ENCODE results near the gene CSNK1A1. TPM values are rescaled to one million over a fixed set of nuclear protein-coding genes. Genes with fewer than 3 reads are reported as not detected.
"Not testable (repeated sequence)": the region's sequence is repeated elsewhere in the genome, so short reads cannot be mapped to it uniquely, and the experiment has no call there.

Gene CSNK1A1
- total RNA-seq, 2 experiments from 2014 or later, result 176 to 187 TPM

DNA sequence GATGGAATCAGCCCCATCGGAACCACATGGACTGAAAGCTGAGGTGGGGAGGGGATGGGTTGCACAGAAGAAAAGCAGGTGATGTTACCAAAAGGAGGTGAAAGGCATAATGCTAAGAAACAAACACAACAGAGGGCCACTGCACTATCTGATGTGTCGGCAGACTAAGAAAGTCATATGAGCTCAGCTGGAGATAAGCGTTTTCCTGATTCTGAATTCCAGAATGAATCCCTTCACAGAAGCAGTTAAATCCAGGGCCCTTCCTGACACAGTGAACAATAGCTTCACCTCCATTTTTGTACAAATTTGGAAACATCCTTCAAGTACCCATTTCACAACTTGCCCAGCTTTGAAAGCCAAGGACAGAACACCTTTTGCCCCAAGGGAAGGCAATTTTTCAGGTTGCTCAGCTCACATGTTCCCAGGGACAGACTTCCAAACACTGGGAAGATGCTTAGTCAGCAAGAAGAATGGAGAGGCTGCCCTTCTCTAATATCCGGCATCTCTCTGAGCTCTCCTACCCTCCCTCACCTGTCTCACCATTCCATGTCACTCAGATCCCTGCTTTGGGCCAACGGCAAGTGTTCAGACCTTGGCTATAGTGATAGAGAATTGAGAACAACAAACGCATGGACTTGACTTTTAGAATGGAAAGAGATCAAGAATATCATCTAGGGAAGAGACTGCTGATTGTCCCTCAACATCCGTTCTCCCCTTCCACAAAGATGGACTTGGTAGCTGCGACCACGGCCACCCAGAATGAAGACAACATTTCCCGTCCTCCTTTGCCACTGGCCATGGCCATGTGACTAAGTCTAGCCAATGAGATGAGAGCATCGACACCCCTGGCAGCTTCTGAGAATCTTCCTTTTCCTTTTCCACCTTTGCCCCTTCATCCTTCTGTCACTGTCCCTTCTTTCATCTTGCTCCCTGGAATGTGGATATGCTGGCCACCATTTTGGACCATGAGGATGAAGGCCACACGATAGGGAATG lies 103.6 kb downstream of the CSNK1A1 start:
- BruUV-seq (replicated peaks), result no TSS peak
- Histone ChIP-seq H3K9me3 (ENCODE audit: low read length) (no peaks in the 10 kb centered on the region), H3K27ac (ENCODE audit: low read depth, low read length, poor library complexity, severe bottlenecking) (no peak overlapping the region), H3K79me2 (ENCODE audit: insufficient read depth, low read depth, low read length) (no peaks in the 10 kb centered on the region), H3K4me3 (ENCODE audit: low read depth, low read length, poor library complexity, severe bottlenecking) (no peak overlapping the region), H3K4me2 (ENCODE audit: low read length) (no peak overlapping the region), H4K20me1 (ENCODE audit: insufficient read depth, low read length) (no peaks in the 10 kb centered on the region), H3K9me2 (ENCODE audit: insufficient read depth, low read length) (no peaks in the 10 kb centered on the region), H3K36me3 (ENCODE audit: insufficient read depth, low read length) (no peaks in the 10 kb centered on the region), H2AFZ (ENCODE audit: low read length) (no peak overlapping the region), H3K4me1 (ENCODE audit: insufficient read depth, low read length, poor library complexity, severe bottlenecking) (peaks cover 8% of the 10 kb centered on the region)
- POLR2A ChIA-PET, result interaction anchor here (0.9 to 1.0 kb wide), 2 partner anchors 10 to 89 kb away, joined by 3 read pairs; partner anchors contain the start of gene PCYOX1L
- CTCF ChIA-PET (ENCODE audit: unreplicated experiment), result no interaction called here
- TF ChIP-seq EZH2phosphoT487 (IDR thresholded peaks at IDR 0.05; ENCODE audit: borderline replicate concordance, low read depth, low read length), result no peak
- TF ChIP-seq, protein P1, sequence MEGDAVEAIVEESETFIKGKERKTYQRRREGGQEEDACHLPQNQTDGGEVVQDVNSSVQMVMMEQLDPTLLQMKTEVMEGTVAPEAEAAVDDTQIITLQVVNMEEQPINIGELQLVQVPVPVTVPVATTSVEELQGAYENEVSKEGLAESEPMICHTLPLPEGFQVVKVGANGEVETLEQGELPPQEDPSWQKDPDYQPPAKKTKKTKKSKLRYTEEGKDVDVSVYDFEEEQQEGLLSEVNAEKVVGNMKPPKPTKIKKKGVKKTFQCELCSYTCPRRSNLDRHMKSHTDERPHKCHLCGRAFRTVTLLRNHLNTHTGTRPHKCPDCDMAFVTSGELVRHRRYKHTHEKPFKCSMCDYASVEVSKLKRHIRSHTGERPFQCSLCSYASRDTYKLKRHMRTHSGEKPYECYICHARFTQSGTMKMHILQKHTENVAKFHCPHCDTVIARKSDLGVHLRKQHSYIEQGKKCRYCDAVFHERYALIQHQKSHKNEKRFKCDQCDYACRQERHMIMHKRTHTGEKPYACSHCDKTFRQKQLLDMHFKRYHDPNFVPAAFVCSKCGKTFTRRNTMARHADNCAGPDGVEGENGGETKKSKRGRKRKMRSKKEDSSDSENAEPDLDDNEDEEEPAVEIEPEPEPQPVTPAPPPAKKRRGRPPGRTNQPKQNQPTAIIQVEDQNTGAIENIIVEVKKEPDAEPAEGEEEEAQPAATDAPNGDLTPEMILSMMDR (conservative IDR thresholded peaks at IDR 0.05; ENCODE audit: low read length), result no peak
- intact Hi-C loops (cut with micrococcal nuclease; ENCODE audit: unreplicated experiment), result no loop called here
- DNase-seq (ENCODE audit: low spot score), result no peak

DNA sequence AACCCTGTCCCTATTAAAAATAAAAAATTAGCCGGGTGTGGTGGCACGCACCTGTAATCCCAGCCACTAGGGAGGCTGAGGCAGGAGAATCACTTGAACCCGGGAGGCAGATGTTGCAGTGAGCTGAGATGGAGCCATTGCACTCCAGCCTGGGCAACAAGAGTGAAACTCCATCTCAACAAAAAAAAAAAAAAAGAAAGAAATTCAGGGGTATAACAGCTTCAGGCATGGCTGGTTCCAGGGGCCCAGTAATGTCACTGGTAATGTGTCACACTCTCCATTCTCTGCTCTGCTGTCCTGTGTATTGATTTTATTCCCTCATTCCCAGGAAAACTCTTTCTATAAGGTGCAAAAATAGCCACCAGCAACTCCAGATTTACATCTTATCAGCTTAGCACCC lies 104.4 kb downstream of the CSNK1A1 start:
- H3K9me3 ChIP-seq (ENCODE audit: low read length); H3K4me1 ChIP-seq (ENCODE audit: insufficient read depth, low read length, poor library complexity, severe bottlenecking); H3K79me2 ChIP-seq (ENCODE audit: insufficient read depth, low read depth, low read length); H3K27ac ChIP-seq (ENCODE audit: low read depth, low read length, poor library complexity, severe bottlenecking); H3K4me3 ChIP-seq (ENCODE audit: low read depth, low read length, poor library complexity, severe bottlenecking); H3K4me2 ChIP-seq (ENCODE audit: low read length); H2AFZ ChIP-seq (ENCODE audit: low read length); BruUV-seq (replicated peaks); intact Hi-C loops (cut with micrococcal nuclease; ENCODE audit: unreplicated experiment); H3K9me2 ChIP-seq (ENCODE audit: insufficient read depth, low read length); H3K36me3 ChIP-seq (ENCODE audit: insufficient read depth, low read length); DNase-seq (ENCODE audit: low spot score); H4K20me1 ChIP-seq (ENCODE audit: insufficient read depth, low read length): not testable (repeated sequence)
- ChIA-PET POLR2A (interaction anchor here (0.7 to 1.0 kb wide), 2 partner anchors 89 to 129 kb away, joined by 3 to 4 read pairs; partner anchors contain the start of gene PCYOX1L), CTCF (ENCODE audit: unreplicated experiment) (interaction anchor here (1.0 kb wide), 1 partner anchor 12 kb away, joined by 4 read pairs; no protein-coding TSS in a partner anchor)

DNA sequence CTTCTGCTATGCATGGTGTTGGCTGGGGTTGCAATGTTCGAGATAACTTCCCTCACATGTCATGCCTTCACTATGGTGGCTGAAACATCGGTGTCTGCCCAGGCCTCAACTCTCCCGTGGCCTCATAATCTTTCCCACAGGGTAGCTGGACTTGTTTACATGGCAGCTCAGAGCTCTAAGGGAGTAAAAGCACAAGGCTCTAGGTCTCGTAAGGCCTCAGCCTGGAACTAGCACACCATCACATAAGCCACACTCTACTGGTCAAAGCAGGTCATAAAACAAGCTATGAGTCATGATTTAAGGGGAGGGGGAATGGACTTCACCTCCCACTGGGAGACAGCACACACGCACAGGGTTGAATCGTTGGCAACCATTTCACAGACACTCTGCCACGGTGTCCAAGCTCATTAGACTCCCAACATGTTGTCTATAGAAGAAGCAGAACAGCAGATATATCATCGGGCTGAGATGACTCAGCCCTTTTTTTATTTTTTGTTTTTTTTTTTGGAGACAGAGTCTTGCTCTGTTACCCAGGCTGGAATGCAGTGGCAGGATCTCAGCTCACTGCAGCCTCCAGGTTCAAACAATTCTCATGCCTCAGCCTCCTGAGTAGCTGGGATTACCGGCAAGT lies 105.4 kb downstream of the CSNK1A1 start:
- no peaks in the 10 kb centered on the region for H4K20me1 ChIP-seq (ENCODE audit: insufficient read depth, low read length)
- intact Hi-C loops (cut with micrococcal nuclease; ENCODE audit: unreplicated experiment), result no loop called here
- H3K36me3 ChIP-seq (ENCODE audit: insufficient read depth, low read length), result no peaks in the 10 kb centered on the region
- ChIA-PET POLR2A (interaction anchor here (0.6 to 1.5 kb wide), 8 partner anchors 8 to 290 kb away, joined by 3 to 8 read pairs (median 4); partner anchors contain the start of gene CSNK1A1), CTCF (ENCODE audit: unreplicated experiment) (interaction anchor here (0.5 to 1.1 kb wide), 4 partner anchors 11 to 117 kb away, joined by 3 to 4 read pairs (median 3); partner anchors contain the start of gene PCYOX1L)
- no peak overlapping the region for H3K4me3 ChIP-seq (ENCODE audit: low read depth, low read length, poor library complexity, severe bottlenecking)
- no peak overlapping the region for H3K4me2 ChIP-seq (ENCODE audit: low read length)
- no peak for DNase-seq (ENCODE audit: low spot score)
- BruUV-seq (replicated peaks), result no TSS peak
- H3K9me2 ChIP-seq (ENCODE audit: insufficient read depth, low read length), result no peaks in the 10 kb centered on the region
- H3K27ac ChIP-seq (ENCODE audit: low read depth, low read length, poor library complexity, severe bottlenecking), result no peak overlapping the region
- TF ChIP-seq EZH2phosphoT487 (IDR thresholded peaks at IDR 0.05; ENCODE audit: borderline replicate concordance, low read depth, low read length), result no peak
- TF ChIP-seq, protein P1 (conservative IDR thresholded peaks at IDR 0.05; ENCODE audit: low read length), result no peak
- H2AFZ ChIP-seq (ENCODE audit: low read length), result no peak overlapping the region
- no peaks in the 10 kb centered on the region for H3K9me3 ChIP-seq (ENCODE audit: low read length)
- H3K79me2 ChIP-seq (ENCODE audit: insufficient read depth, low read depth, low read length), result no peaks in the 10 kb centered on the region
- no peaks in the 10 kb centered on the region for H3K4me1 ChIP-seq (ENCODE audit: insufficient read depth, low read length, poor library complexity, severe bottlenecking)
